Liver (tissue), 9 donors: ENCODE results near the gene SMIM35. TPM values are rescaled to one million over a fixed set of nuclear protein-coding genes. Genes with fewer than 3 reads are reported as not detected.

ENCODE experiments used
- DNase-seq: peaks from one replicate; pipeline ENCODE4 v3.0.0-alpha.2; 2017; ENCODE audit warnings: low spot score
- H3K27ac ChIP-seq, 2 donors: one replicate each; pipeline ENCODE4 v1.7.0; 2013; ENCODE audit warnings: inconsistent platforms in 2 of 2, low read length in 2 of 2, control low read depth in 1 of 2, low read depth in 1 of 2, mild to moderate bottlenecking in 1 of 2
- H3K27me3 ChIP-seq, 4 donors: one replicate each; pipeline versions ENCODE4 v1.6.1 to v1.7.0; 2013; ENCODE audit warnings: low read length in 3 of 4, inconsistent platforms in 1 of 4, mild to moderate bottlenecking in 1 of 4, moderate library complexity in 1 of 4; ENCODE audit not compliant: control insufficient read depth in 4 of 4, insufficient read depth in 4 of 4
- H3K36me3 ChIP-seq, 4 donors: one replicate each; pipeline versions ENCODE4 v1.6.1 to v1.7.0; 2013; ENCODE audit warnings: low read length in 3 of 4, mild to moderate bottlenecking in 3 of 4, low read depth in 1 of 4, moderate library complexity in 1 of 4; ENCODE audit not compliant: control insufficient read depth in 4 of 4, insufficient read depth in 3 of 4
- H3K4me1 ChIP-seq, 4 donors: one replicate each; pipeline versions ENCODE4 v1.6.1 to v1.7.0; 2013; ENCODE audit warnings: low read length in 3 of 4, mild to moderate bottlenecking in 3 of 4, moderate library complexity in 1 of 4; ENCODE audit not compliant: control insufficient read depth in 4 of 4, insufficient read depth in 4 of 4
- H3K4me3 ChIP-seq, 3 donors: one replicate each; pipeline versions ENCODE4 v1.6.1 to v1.7.0; 2013; ENCODE audit warnings: low read length in 3 of 3, control low read depth in 1 of 3, low read depth in 1 of 3, mild to moderate bottlenecking in 1 of 3
- H3K9ac ChIP-seq, 2 donors: one replicate each; pipeline ENCODE4 v1.7.0; 2013; ENCODE audit warnings: low read length in 2 of 2, mild to moderate bottlenecking in 2 of 2, moderate library complexity in 2 of 2, control low read depth in 1 of 2, low read depth in 1 of 2
- H3K9me3 ChIP-seq, 4 donors: one replicate each; pipeline versions ENCODE4 v1.6.1 to v1.7.0; 2013; ENCODE audit warnings: low read length in 3 of 4; ENCODE audit not compliant: control insufficient read depth in 4 of 4
- EGR1 ChIP-seq, 2 donors: IDR thresholded peaks; 2 replicates each; pipeline ENCODE4 v1.6.1; 2016 to 2018; ENCODE audit warnings: antibody characterized with exemption in 2 of 2, low read depth in 2 of 2
- FOXA1 ChIP-seq: IDR thresholded peaks from 2 replicates; pipeline ENCODE4 v1.6.1; 2016; ENCODE audit warnings: antibody characterized with exemption
- FOXA2 ChIP-seq: IDR thresholded peaks from 2 replicates; pipeline ENCODE4 v1.6.1; 2016; ENCODE audit warnings: antibody characterized with exemption
- HNF4G ChIP-seq: IDR thresholded peaks from 2 replicates; pipeline ENCODE4 v1.6.1; 2016; ENCODE audit warnings: antibody characterized with exemption
- JUND ChIP-seq, 2 donors: IDR thresholded peaks; 2 replicates each; pipeline ENCODE4 v1.6.1; 2016; ENCODE audit warnings: antibody characterized with exemption in 2 of 2
- MAX ChIP-seq: IDR thresholded peaks from 2 replicates; pipeline ENCODE4 v1.6.1; 2016; ENCODE audit warnings: antibody characterized with exemption
- NR2F2 ChIP-seq: IDR thresholded peaks from 2 replicates; pipeline ENCODE4 v1.6.1; 2016; ENCODE audit warnings: antibody characterized with exemption
- REST ChIP-seq: IDR thresholded peaks from 2 replicates; pipeline ENCODE4 v1.6.1; 2016; ENCODE audit warnings: antibody characterized with exemption, mild to moderate bottlenecking
- RXRA ChIP-seq, 2 donors: IDR thresholded peaks; 2 replicates each; pipeline ENCODE4 v1.6.1; 2017 to 2018; ENCODE audit warnings: antibody characterized with exemption in 2 of 2, mild to moderate bottlenecking in 1 of 2
- SP1 ChIP-seq: IDR thresholded peaks from 2 replicates; pipeline ENCODE4 v1.6.1; 2018; ENCODE audit warnings: antibody characterized with exemption, mild to moderate bottlenecking
- TAF1 ChIP-seq: conservative IDR thresholded peaks from 2 replicates; pipeline ENCODE4 v1.6.1; 2016; ENCODE audit warnings: antibody characterized with exemption, mild to moderate bottlenecking
- YY1 ChIP-seq: IDR thresholded peaks from 2 replicates; pipeline ENCODE4 v1.6.1; 2016; ENCODE audit warnings: antibody characterized with exemption, mild to moderate bottlenecking
- ZBTB33 ChIP-seq: IDR thresholded peaks from 2 replicates; pipeline ENCODE4 v1.6.1; 2016; ENCODE audit warnings: antibody characterized with exemption
- WGBS: extraction: QIAGEN DNeasy Blood & Tissue Kit; methylation state at CpG from one replicate; pipeline ENCODE4 v1.1.7; 2013; 5-methylcytosine and 5-hydroxymethylcytosine counted together
- polyA plus RNA-seq, 2 donors: library from polyadenylated mRNA; stranded (reverse) in 1 of 2; unstranded in 1 of 2; fragments of 200-250 nt in 1 of 2; fragments of >200 nt in 1 of 2; fragmentation: Nextera tagmentation in 1 of 2; extraction: Ambion mirVana in 1 of 2; gene quantifications; one replicate each; pipeline versions ENCODE4 v1.2.1 to v1.2.3, GENCODE V29; 2013 to 2015
- total RNA-seq, 2 donors: library from RNA; depleted of rRNA; stranded (reverse); fragments of >200 nt; gene quantifications; one replicate each; pipeline ENCODE4 v1.2.3, GENCODE V29; 2014
- donor health status: healthy.
- donor health status: healthy.
- donor health status: healthy.
- donor health status: healthy.
- donor health status: healthy.

Gene SMIM35
- total and polyA plus RNA-seq, 4 donors = 0.07 TPM; not detected in 3

GRCh38 chr11:118100691-118101232, 14.0 kb upstream of the SMIM35 start:
- no peaks in the 10 kb centered on the region for H3K27me3 ChIP-seq
- WGBS = 74% methylated on average over 3 of the region's 3 CpGs
- DNase-seq = no peak

GRCh38 chr11:118099838-118100556, 13.2 kb upstream of the SMIM35 start:
- 85% methylated on average over 10 of the region's 10 CpGs for WGBS
- no peaks in the 10 kb centered on the region for H3K36me3 ChIP-seq
- no peak for TF ChIP-seq SP1
- no peak for TF ChIP-seq REST
- TF ChIP-seq MAX = no peak
- TF ChIP-seq JUND (IDR thresholded peaks at IDR 0.05) = no peak
- TF ChIP-seq TAF1 = no peak
- no peak for TF ChIP-seq FOXA2
- TF ChIP-seq HNF4G = no peak
- peaks cover 0 to 9% (median 1%) of the 10 kb centered on the region in 4 donors for H3K4me1 ChIP-seq
- DNase-seq = no peak
- H3K4me3 ChIP-seq = no peak overlapping the region
- no peaks in the 10 kb centered on the region for H3K9me3 ChIP-seq
- no peaks in the 10 kb centered on the region for H3K27me3 ChIP-seq
- H3K27ac ChIP-seq = no peak overlapping the region
- H3K9ac ChIP-seq = no peak overlapping the region

More at GRCh38 chr11:118100691-118101232, 14.0 kb upstream of the SMIM35 start:
- Histone ChIP-seq H3K9me3 (no peaks in the 10 kb centered on the region), H3K27ac (no peak overlapping the region), H3K4me3 (no peak overlapping the region), H3K4me1 (peaks cover 0 to 7% (median under 1%) of the 10 kb centered on the region in 4 donors), H3K36me3 (no peaks in the 10 kb centered on the region), H3K9ac (no peak overlapping the region)
- no peak for TF ChIP-seq ZBTB33
- no peak for TF ChIP-seq FOXA1
- no peak for TF ChIP-seq SP1
- no peak for TF ChIP-seq NR2F2
- TF ChIP-seq RXRA (IDR thresholded peaks at IDR 0.05) = no peak
- TF ChIP-seq EGR1 (IDR thresholded peaks at IDR 0.05; ENCODE audit: low read depth in 2 of 2) = no peak
- TF ChIP-seq REST = no peak
- no peak for TF ChIP-seq YY1
